SK-N-SH treated with all-trans-retinoic acid at 6 μM for 48 hours (cell line): Measurements from ENCODE around the gene DUSP7.

Experiments
- BACH2 ChIP-seq: fragments of 250-450 bp; sonication (Bioruptor Pico); IDR thresholded peaks from 2 replicates; pipeline ENCODE4 v1.9.0; 2021; ENCODE audit warnings: mild to moderate bottlenecking, borderline replicate concordance
- TCF4 ChIP-seq: fragments of 250-450 bp; sonication (Bioruptor Pico); IDR thresholded peaks from 2 replicates; pipeline ENCODE4 v1.8.0; 2021; ENCODE audit warnings: mild to moderate bottlenecking, moderate library complexity, borderline replicate concordance
- ZFP3 ChIP-seq: fragments of 250-450 bp; sonication (Bioruptor Pico); IDR thresholded peaks from 2 replicates; pipeline ENCODE4 v1.5.0; 2020; ENCODE audit warnings: mild to moderate bottlenecking, moderate library complexity
- ZNF565 ChIP-seq: fragments of 450-650 bp; formaldehyde crosslinking; conservative IDR thresholded peaks from 2 replicates; pipeline ENCODE4 v1.5.0; 2020; ENCODE audit warnings: low read depth, mild to moderate bottlenecking, moderate library complexity

- TF ChIP-seq ZFP3 (CRISPR knock-in tag) (no peak), BACH2 (CRISPR knock-in tag) (no peak), TCF4 (no peak), ZNF565 (CRISPR knock-in tag) (no peak)
These were observed 6.8 kb upstream of the DUSP7 start for GRCh38 chr3:52063026-52063723.
